LNCAP (cell line): ENCODE data around the gene SEMA5B.

Experiments
- TF ChIP-seq, protein P1 (sequence below): fragments of 450-650 bp; IDR thresholded peaks from 2 replicates; pipeline ENCODE4 v1.5.1; 2017; ENCODE audit warnings: mild to moderate bottlenecking

Gene SEMA5B

DNA sequence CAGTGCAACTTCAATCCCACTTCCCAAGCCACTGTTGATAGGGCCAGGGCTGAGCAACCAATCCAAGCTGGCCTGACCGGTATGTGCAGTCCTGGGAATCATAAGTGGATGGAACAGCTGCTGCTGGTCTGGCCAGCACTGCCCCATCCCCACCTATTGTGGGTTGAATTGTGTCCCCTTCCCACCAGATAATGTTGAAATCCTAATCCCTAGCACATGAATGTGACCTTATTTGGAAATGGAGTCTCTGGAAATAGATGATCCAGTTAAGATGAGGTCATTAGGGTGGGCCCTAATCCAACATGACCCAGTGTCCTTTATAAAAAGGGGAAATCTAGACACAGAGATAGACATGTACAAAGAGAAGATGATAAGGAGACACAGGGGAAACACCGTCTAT lies 25.5 kb upstream of the SEMA5B start:
- TF ChIP-seq, protein P1, sequence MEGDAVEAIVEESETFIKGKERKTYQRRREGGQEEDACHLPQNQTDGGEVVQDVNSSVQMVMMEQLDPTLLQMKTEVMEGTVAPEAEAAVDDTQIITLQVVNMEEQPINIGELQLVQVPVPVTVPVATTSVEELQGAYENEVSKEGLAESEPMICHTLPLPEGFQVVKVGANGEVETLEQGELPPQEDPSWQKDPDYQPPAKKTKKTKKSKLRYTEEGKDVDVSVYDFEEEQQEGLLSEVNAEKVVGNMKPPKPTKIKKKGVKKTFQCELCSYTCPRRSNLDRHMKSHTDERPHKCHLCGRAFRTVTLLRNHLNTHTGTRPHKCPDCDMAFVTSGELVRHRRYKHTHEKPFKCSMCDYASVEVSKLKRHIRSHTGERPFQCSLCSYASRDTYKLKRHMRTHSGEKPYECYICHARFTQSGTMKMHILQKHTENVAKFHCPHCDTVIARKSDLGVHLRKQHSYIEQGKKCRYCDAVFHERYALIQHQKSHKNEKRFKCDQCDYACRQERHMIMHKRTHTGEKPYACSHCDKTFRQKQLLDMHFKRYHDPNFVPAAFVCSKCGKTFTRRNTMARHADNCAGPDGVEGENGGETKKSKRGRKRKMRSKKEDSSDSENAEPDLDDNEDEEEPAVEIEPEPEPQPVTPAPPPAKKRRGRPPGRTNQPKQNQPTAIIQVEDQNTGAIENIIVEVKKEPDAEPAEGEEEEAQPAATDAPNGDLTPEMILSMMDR = no peak

GRCh38 chr3:123050666-123051065 lies 23.1 kb upstream of the SEMA5B start:
- TF ChIP-seq, protein P1 = no peak

- TF ChIP-seq, protein P1 = no peak
These were observed 21.1 kb upstream of the SEMA5B start for GRCh38 chr3:123048480-123049237.

DNA sequence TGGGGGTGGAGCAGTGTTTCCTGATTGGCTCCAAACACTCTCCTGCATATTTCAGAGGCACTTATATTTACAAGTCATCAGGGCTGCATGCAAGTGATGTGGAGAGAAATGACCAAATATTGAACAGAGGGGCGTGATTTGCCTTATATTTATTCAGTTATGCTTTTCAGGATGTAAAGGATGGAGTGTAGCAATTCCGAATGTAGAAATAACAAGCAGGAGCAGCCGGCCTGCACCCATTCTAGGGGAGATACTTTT lies 19.4 kb upstream of the SEMA5B start:
- TF ChIP-seq, protein P1 = no peak

GRCh38 chr3:123046262-123047061 lies 18.9 kb upstream of the SEMA5B start:
- TF ChIP-seq, protein P1 = no peak

DNA sequence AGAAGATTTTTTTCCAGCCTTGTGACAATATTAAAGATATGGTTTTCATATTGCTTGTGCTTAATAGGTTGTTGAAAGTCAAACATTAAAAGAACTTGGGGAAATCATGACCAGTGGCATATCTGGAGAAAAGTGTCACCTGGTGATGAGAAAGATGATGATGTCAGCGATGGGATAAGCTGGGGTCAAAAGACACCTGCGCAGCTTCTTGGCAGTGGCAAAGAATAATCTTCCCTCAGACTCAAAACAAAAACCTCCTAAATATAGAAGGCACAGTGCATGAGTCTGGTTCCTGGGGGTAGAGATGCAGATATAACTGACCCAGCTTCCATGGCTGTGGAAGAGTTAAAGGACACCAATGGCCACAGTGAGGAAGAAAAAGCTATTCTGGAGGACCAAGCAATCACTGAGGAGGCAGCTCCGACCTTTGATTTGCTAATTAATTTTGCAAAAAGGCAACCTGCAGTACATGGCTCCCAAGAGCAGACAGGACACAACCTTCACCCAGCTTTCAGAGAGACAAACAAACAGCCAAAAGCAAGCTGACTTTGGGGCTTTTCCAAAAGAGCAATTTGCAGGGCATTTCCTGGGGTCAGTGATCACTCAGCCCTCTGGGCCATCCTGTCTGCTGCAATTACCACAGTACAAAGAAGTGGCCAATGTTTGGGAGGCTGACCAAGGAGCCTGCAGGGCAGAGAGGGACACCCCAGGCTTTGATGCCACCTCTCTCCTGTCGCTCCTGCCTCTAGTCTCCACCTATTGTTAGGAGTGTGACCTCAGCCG lies 17.6 kb upstream of the SEMA5B start:
- TF ChIP-seq, protein P1 = no peak

DNA sequence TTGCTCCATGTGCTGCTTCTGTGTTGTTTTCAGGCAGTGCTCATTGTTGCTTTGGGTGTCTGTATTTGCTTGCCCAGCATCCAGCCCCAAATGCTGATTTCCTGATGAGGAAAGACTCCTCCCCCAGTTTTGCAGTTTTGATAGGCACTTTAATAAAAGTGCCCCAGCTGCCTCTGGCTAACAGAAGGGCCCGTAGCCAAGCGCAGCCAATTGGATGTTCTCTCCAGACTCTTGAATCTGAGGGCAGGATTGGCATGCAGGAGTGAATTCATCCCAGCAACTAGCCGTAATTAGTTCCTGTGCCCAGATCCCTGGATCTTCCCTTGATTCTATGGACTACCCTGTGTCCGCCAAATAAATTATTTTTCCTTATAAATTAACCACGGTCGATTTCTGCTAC lies 14.8 kb upstream of the SEMA5B start:
- TF ChIP-seq, protein P1 = no peak
